ENCODE data around the gene DAB1. TPM values are rescaled to one million over a fixed set of nuclear protein-coding genes. Genes with fewer than 3 reads are reported as not detected.

Gene DAB1
- total RNA-seq, 1 experiment from 2014 or later: not detected

DNA sequence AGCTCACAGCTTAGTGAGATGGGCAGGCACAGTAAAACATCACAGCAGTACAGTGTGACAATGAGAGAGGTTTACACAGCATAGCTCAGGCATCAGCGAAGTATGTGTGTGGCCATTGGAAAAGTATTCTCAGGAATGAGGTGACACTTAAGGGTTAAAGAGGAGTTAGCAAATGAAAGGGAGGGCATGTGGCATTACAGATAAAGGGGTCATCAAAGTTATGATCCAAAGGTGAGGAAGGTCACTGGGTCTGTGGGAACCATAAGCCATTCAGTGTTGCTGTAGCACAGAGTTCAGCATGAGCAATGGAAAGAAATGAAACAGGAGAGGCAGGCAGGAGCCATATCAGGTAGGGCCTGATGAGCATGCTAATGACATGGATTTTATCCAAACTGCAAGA is 453.6 kb downstream of the DAB1 start:
- no peaks in the 10 kb centered on the region for H3K79me2 ChIP-seq (ENCODE audit: insufficient read depth, low read length)
- no peaks in the 10 kb centered on the region for H3K36me3 ChIP-seq (ENCODE audit: control insufficient read depth in 1 of 2, insufficient read depth in 2 of 2, low read length in 2 of 2)
- DNase-seq (ENCODE audit: low read depth, low spot score) (no peak), ATAC-seq (no peak)
- TF ChIP-seq RAD21 (IDR thresholded peaks at IDR 0.05; ENCODE audit: low read depth) (no peak), ZFX (IDR thresholded peaks at IDR 0.05) (no peak), SIN3A (IDR thresholded peaks at IDR 0.05; ENCODE audit: low read depth) (no peak), ELF1 (IDR thresholded peaks at IDR 0.05; ENCODE audit: borderline replicate concordance, low read depth) (no peak), EZH2phosphoT487 (IDR thresholded peaks at IDR 0.05; ENCODE audit: borderline replicate concordance) (no peak), SP1 (IDR thresholded peaks at IDR 0.05; ENCODE audit: low read depth) (no peak)
- TF ChIP-seq, protein P1, sequence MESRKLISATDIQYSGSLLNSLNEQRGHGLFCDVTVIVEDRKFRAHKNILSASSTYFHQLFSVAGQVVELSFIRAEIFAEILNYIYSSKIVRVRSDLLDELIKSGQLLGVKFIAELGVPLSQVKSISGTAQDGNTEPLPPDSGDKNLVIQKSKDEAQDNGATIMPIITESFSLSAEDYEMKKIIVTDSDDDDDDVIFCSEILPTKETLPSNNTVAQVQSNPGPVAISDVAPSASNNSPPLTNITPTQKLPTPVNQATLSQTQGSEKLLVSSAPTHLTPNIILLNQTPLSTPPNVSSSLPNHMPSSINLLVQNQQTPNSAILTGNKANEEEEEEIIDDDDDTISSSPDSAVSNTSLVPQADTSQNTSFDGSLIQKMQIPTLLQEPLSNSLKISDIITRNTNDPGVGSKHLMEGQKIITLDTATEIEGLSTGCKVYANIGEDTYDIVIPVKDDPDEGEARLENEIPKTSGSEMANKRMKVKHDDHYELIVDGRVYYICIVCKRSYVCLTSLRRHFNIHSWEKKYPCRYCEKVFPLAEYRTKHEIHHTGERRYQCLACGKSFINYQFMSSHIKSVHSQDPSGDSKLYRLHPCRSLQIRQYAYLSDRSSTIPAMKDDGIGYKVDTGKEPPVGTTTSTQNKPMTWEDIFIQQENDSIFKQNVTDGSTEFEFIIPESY (IDR thresholded peaks at IDR 0.05; ENCODE audit: extremely low read depth, insufficient replicate concordance, low read length): no peak
- TF ChIP-seq, protein P2, sequence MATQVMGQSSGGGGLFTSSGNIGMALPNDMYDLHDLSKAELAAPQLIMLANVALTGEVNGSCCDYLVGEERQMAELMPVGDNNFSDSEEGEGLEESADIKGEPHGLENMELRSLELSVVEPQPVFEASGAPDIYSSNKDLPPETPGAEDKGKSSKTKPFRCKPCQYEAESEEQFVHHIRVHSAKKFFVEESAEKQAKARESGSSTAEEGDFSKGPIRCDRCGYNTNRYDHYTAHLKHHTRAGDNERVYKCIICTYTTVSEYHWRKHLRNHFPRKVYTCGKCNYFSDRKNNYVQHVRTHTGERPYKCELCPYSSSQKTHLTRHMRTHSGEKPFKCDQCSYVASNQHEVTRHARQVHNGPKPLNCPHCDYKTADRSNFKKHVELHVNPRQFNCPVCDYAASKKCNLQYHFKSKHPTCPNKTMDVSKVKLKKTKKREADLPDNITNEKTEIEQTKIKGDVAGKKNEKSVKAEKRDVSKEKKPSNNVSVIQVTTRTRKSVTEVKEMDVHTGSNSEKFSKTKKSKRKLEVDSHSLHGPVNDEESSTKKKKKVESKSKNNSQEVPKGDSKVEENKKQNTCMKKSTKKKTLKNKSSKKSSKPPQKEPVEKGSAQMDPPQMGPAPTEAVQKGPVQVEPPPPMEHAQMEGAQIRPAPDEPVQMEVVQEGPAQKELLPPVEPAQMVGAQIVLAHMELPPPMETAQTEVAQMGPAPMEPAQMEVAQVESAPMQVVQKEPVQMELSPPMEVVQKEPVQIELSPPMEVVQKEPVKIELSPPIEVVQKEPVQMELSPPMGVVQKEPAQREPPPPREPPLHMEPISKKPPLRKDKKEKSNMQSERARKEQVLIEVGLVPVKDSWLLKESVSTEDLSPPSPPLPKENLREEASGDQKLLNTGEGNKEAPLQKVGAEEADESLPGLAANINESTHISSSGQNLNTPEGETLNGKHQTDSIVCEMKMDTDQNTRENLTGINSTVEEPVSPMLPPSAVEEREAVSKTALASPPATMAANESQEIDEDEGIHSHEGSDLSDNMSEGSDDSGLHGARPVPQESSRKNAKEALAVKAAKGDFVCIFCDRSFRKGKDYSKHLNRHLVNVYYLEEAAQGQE (IDR thresholded peaks at IDR 0.05; ENCODE audit: low read depth): no peak
- intact Hi-C loops (cut with micrococcal nuclease): no loop called here
- H3K4me1 ChIP-seq (ENCODE audit: control insufficient read depth in 1 of 2, insufficient read depth in 2 of 2, low read length in 2 of 2): no peaks in the 10 kb centered on the region
- H3K9me3 ChIP-seq (ENCODE audit: control insufficient read depth in 1 of 2, insufficient read depth in 1 of 2, low read depth in 1 of 2, low read length in 2 of 2): no peaks in the 10 kb centered on the region
- no TSS peak for BruUV-seq (replicated peaks)
- no peak overlapping the region for H2AFZ ChIP-seq (ENCODE audit: low read depth, low read length, poor library complexity, severe bottlenecking)
- no peak overlapping the region for H3K4me3 ChIP-seq (replicated peaks in 1 of 2; ENCODE audit: low read depth in 1 of 2, low read length in 2 of 2)
- no peaks in the 10 kb centered on the region for H3K9me2 ChIP-seq (ENCODE audit: insufficient read depth)
- H3K27ac ChIP-seq (ENCODE audit: low read depth, low read length): no peak overlapping the region
- ChIA-PET RAD21 (ENCODE audit: low non-redundant PET in 1 of 2, low total read pairs in 2 of 2, uncharacterized antibody in 2 of 2, unreplicated experiment in 2 of 2) (no interaction called here), POLR2A (no interaction called here), CTCF (no interaction called here)
- peaks cover 8% of the 10 kb centered on the region; the same call in 1 of the 2 replicates for H3K27me3 ChIP-seq (ENCODE audit: insufficient read depth, low read length)
- H3K4me2 ChIP-seq (ENCODE audit: low read length): no peak overlapping the region
- H3K9ac ChIP-seq (ENCODE audit: low read length): no peak overlapping the region
- no peaks in the 10 kb centered on the region for H4K20me1 ChIP-seq (ENCODE audit: insufficient read depth)

Data from HCT116 (cell line).